HepG2 (cell line): ENCODE results near the gene IGF2. TPM values are rescaled to one million over a fixed set of nuclear protein-coding genes. Genes with fewer than 3 reads are reported as not detected.

ENCODE experiments used
- ADNP ChIP-seq: sonication (generic); formaldehyde crosslinking; IDR thresholded peaks from 2 replicates; pipeline ENCODE4 v1.4.0; 2020; ENCODE audit warnings: missing genetic modification reagents
- DZIP1 ChIP-seq: sonication (generic); formaldehyde crosslinking; IDR thresholded peaks from 2 replicates; pipeline ENCODE4 v1.5.0; 2020; ENCODE audit warnings: mild to moderate bottlenecking, missing genetic modification reagents
- GABPB1 ChIP-seq: IDR thresholded peaks from 2 replicates; pipeline ENCODE4 v1.6.1; 2016; ENCODE audit warnings: mild to moderate bottlenecking, missing genetic modification reagents, moderate library complexity, missing compliant biosample characterization
- GATAD2A ChIP-seq: IDR thresholded peaks from 2 replicates; pipeline ENCODE4 v1.6.1; 2016
- HBP1 ChIP-seq: IDR thresholded peaks from 2 replicates; pipeline ENCODE4 v1.6.1; 2016; ENCODE audit warnings: low read depth, control low read depth
- MAF1 ChIP-seq: sonication (generic); formaldehyde crosslinking; IDR thresholded peaks from 2 replicates; pipeline ENCODE4 v1.5.0; 2020; ENCODE audit warnings: missing genetic modification reagents, borderline replicate concordance
- MLXIP ChIP-seq: sonication (generic); formaldehyde crosslinking; IDR thresholded peaks from 2 replicates; pipeline ENCODE4 v1.9.0; 2021; ENCODE audit warnings: missing genetic modification reagents, borderline replicate concordance
- NFKBIZ ChIP-seq: IDR thresholded peaks from 2 replicates; pipeline ENCODE4 v1.6.1; 2018; ENCODE audit warnings: missing genetic modification reagents, missing compliant biosample characterization
- NRL ChIP-seq: sonication (generic); formaldehyde crosslinking; IDR thresholded peaks from 2 replicates; pipeline ENCODE4 v1.5.0; 2020; ENCODE audit warnings: missing genetic modification reagents, mild to moderate bottlenecking, moderate library complexity, borderline replicate concordance
- SP4 ChIP-seq: sonication (generic); formaldehyde crosslinking; IDR thresholded peaks from 2 replicates; pipeline ENCODE4 v1.8.1; 2023; ENCODE audit warnings: mild to moderate bottlenecking, missing genetic modification reagents
- TP53 ChIP-seq: sonication (generic); formaldehyde crosslinking; conservative IDR thresholded peaks from 2 replicates; pipeline ENCODE4 v1.4.0; 2020; ENCODE audit warnings: missing genetic modification reagents
- ZBTB49 ChIP-seq: sonication (generic); formaldehyde crosslinking; IDR thresholded peaks from 2 replicates; pipeline ENCODE4 v1.4.0; 2020; ENCODE audit warnings: missing genetic modification reagents, borderline replicate concordance
- ZNF281 ChIP-seq: sonication (generic); formaldehyde crosslinking; IDR thresholded peaks from 2 replicates; pipeline ENCODE4 v1.4.0; 2020; ENCODE audit warnings: missing genetic modification reagents, borderline replicate concordance
- ZNF331 ChIP-seq: sonication (generic); formaldehyde crosslinking; IDR thresholded peaks from 2 replicates; pipeline ENCODE4 v1.4.0; 2020; ENCODE audit warnings: missing genetic modification reagents
- ZNF580 ChIP-seq: IDR thresholded peaks from 2 replicates; pipeline ENCODE4 v1.6.1; 2016; ENCODE audit warnings: low read depth, borderline replicate concordance
- polyA plus RNA-seq, 8 experiments: library from polyadenylated mRNA; depleted of rRNA in 3 of 8; stranded (reverse) in 7 of 8; unstranded in 1 of 8; fragments of >200 nt; fragmentation: Illumina TruSeq in 4 of 8; extraction: Trizol in 4 of 8; gene quantifications; 2 replicates each; pipeline versions ENCODE4 v1.2.1 to v1.2.3, GENCODE V29; 2011 to 2016; ENCODE audit warnings: low read depth in 4 of 8, missing spikeins in 1 of 8, mixed read lengths in 1 of 8; ENCODE audit not compliant: insufficient read depth in 1 of 8
- total RNA-seq, 5 experiments: library from RNA; depleted of rRNA; stranded (reverse); fragments of >200 nt; fragmentation: Illumina TruSeq; extraction: Trizol; gene quantifications; 2 replicates each; pipeline ENCODE4 v1.2.3, GENCODE V29; 2016; ENCODE audit warnings: low read depth in 1 of 5

Gene IGF2
- total and polyA plus RNA-seq, 2 of the 13 experiments (the other 11 are each of a cell fraction or from before 2014, with no cell fraction given), result 79.1 to 254 TPM

- TF ChIP-seq MLXIP (CRISPR knock-in tag) (no peak), GATAD2A (CRISPR knock-in tag) (no peak), MAF1 (no peak), HBP1 (CRISPR knock-in tag) (no peak), ZNF580 (no peak), ZBTB49 (CRISPR knock-in tag) (no peak), NRL (CRISPR knock-in tag) (no peak; the same call in 1 of the 2 replicates), TP53 (CRISPR knock-in tag) (no peak), NFKBIZ (CRISPR knock-in tag) (no peak), ZNF331 (CRISPR knock-in tag) (no peak), ADNP (CRISPR knock-in tag) (no peak), ZNF281 (no peak), GABPB1 (CRISPR knock-in tag) (no peak), DZIP1 (CRISPR knock-in tag) (no peak), SP4 (CRISPR knock-in tag) (no peak)
Observed at GRCh38 chr11:2134022-2135010, 4.9 kb downstream of the IGF2 start (continued).
